ENCODE results near the gene TACR1. TPM values are rescaled to one million over a fixed set of nuclear protein-coding genes. Genes with fewer than 3 reads are reported as not detected.
"Not testable (repeated sequence)": the region's sequence is repeated elsewhere in the genome, so short reads cannot be mapped to it uniquely, and the experiment has no call there.

TACR1 gene
- total RNA-seq, 1 donor from 2014 or later: not detected

DNA sequence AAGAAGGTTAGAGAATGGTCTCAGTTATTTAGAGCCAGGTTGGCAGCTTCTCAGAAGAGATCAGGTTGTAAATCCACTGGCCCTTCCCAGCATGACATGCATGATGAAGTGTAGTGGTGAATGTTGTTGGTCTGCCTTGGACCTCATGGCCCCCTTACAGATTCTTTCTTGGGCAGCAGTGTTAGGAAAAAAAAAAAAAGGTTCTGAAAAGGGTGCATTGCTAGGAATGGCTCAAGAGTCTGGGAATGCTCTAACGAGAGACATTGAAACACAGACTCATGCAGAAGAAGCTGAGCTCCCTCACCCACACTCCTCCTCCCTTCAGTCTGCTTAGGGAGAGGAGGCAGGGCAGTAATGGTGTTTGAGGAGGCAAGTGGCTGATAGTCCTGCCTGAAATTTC lies 135.4 kb downstream of the TACR1 start:
- Mint-ChIP-seq H3K27ac (ENCODE audit: unreplicated experiment) (no peak overlapping the region), H3K27me3 (ENCODE audit: unreplicated experiment) (no peaks in the 10 kb centered on the region), H3K4me3 (ENCODE audit: unreplicated experiment) (no peak overlapping the region), H3K36me3 (ENCODE audit: unreplicated experiment) (no peaks in the 10 kb centered on the region), H3K9me3 (ENCODE audit: unreplicated experiment) (no peaks in the 10 kb centered on the region), H3K4me1 (ENCODE audit: unreplicated experiment) (peaks cover 6% of the 10 kb centered on the region)
- no peak for DNase-seq (ENCODE audit: extremely low spot score, unreplicated experiment)
- TF ChIP-seq, protein P1, sequence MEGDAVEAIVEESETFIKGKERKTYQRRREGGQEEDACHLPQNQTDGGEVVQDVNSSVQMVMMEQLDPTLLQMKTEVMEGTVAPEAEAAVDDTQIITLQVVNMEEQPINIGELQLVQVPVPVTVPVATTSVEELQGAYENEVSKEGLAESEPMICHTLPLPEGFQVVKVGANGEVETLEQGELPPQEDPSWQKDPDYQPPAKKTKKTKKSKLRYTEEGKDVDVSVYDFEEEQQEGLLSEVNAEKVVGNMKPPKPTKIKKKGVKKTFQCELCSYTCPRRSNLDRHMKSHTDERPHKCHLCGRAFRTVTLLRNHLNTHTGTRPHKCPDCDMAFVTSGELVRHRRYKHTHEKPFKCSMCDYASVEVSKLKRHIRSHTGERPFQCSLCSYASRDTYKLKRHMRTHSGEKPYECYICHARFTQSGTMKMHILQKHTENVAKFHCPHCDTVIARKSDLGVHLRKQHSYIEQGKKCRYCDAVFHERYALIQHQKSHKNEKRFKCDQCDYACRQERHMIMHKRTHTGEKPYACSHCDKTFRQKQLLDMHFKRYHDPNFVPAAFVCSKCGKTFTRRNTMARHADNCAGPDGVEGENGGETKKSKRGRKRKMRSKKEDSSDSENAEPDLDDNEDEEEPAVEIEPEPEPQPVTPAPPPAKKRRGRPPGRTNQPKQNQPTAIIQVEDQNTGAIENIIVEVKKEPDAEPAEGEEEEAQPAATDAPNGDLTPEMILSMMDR (IDR thresholded peaks at IDR 0.05): no peak

DNA sequence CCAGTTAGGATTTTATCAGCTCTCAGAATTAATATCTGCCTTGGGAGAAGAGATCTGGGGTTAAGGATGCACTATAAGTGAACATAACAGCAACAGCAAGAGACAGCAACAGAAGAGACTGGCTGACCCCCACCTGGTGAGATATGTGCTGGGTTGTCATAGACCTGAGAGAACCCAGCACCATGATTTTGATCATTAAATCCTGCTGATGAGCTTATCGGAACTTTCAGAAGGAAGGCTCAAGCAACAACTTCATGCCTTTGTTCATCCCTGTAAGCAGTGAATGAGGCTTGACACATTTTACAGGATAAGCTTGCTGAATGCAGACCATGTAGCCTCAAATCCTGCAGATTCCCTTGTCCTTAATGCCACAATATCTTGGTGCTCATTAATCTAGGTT lies 140.9 kb downstream of the TACR1 start:
- no peak overlapping the region for H3K27ac Mint-ChIP-seq (ENCODE audit: unreplicated experiment)
- no peaks in the 10 kb centered on the region for H3K4me1 Mint-ChIP-seq (ENCODE audit: unreplicated experiment)
- TF ChIP-seq, protein P1 (IDR thresholded peaks at IDR 0.05): no peak
- no peaks in the 10 kb centered on the region for H3K36me3 Mint-ChIP-seq (ENCODE audit: unreplicated experiment)
- DNase-seq (ENCODE audit: extremely low spot score, unreplicated experiment): no peak
- no peaks in the 10 kb centered on the region for H3K27me3 Mint-ChIP-seq (ENCODE audit: unreplicated experiment)
- H3K9me3 Mint-ChIP-seq (ENCODE audit: unreplicated experiment): no peaks in the 10 kb centered on the region
- H3K4me3 Mint-ChIP-seq (ENCODE audit: unreplicated experiment): no peak overlapping the region

DNA sequence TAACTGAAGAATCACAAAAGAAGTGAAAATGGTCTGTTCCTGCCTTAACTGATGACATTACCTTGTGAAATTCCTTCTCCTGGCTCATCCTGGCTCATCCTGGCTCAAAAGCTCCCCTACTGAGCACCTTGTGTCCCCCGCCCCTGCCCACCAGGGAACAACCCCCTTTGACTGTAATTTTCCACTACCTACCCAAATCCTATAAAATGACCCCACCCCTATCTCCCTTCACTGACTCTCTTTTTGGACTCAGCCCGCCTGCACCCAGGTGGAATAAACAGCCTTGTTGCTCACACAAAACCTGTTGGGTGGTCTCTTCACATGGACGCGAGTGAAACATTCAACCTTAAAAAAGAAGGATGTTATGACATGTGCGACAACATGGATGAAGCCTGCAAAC lies 142.2 kb downstream of the TACR1 start:
- H3K27ac Mint-ChIP-seq (ENCODE audit: unreplicated experiment): not testable (repeated sequence)

DNA sequence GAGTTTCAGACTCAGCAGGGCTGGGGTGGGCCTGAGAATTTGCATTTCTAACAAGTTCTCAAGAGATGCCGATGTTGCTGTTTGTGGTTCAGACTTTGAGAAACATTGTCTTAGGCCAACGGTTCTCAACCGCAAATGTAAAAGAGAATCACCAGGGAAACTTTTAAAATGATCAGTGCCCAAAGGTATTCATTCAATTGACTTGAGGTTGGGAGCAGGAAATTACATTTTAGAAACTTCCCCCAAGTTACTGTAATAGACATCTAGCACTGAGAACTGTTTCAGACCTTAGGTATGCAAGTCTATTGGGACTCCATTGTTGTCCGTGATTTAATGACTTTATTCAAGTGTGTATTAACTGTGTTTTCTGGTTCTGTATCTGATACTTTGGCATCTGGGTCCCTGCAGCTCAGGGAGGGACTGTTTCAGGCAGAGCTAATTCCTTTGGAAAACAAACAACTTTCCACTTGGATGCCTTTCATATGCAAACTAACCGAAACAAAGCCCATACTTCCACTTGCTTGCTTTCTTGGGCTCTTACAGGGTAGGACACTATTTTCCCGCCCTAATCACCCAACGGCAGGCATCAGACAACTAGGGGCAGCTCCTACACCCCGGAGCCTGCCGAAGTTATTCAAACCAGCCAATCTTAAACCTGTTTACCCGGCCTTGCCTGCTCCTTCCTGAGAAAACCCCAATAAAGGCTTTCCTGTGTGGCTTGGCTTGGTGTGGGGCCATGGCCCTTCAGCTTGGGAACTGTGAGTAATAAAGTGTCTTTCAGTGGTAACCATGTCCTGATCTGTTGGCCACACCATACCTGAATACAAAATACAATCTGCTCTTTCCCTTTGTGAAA lies 143.3 kb downstream of the TACR1 start:
- Mint-ChIP-seq H3K27ac (ENCODE audit: unreplicated experiment) (no peak overlapping the region), H3K9me3 (ENCODE audit: unreplicated experiment) (no peaks in the 10 kb centered on the region), H3K4me3 (ENCODE audit: unreplicated experiment) (no peak overlapping the region), H3K4me1 (ENCODE audit: unreplicated experiment) (no peaks in the 10 kb centered on the region), H3K36me3 (ENCODE audit: unreplicated experiment) (no peaks in the 10 kb centered on the region), H3K27me3 (ENCODE audit: unreplicated experiment) (no peaks in the 10 kb centered on the region)
- TF ChIP-seq, protein P1 (IDR thresholded peaks at IDR 0.05): no peak
- no peak for DNase-seq (ENCODE audit: extremely low spot score, unreplicated experiment)

More for the DNA sequence above, 142.2 kb downstream of the TACR1 start:
- not testable (repeated sequence) for DNase-seq (ENCODE audit: extremely low spot score, unreplicated experiment); H3K27me3 Mint-ChIP-seq (ENCODE audit: unreplicated experiment); H3K36me3 Mint-ChIP-seq (ENCODE audit: unreplicated experiment); H3K4me3 Mint-ChIP-seq (ENCODE audit: unreplicated experiment); H3K4me1 Mint-ChIP-seq (ENCODE audit: unreplicated experiment); H3K9me3 Mint-ChIP-seq (ENCODE audit: unreplicated experiment)

DNA sequence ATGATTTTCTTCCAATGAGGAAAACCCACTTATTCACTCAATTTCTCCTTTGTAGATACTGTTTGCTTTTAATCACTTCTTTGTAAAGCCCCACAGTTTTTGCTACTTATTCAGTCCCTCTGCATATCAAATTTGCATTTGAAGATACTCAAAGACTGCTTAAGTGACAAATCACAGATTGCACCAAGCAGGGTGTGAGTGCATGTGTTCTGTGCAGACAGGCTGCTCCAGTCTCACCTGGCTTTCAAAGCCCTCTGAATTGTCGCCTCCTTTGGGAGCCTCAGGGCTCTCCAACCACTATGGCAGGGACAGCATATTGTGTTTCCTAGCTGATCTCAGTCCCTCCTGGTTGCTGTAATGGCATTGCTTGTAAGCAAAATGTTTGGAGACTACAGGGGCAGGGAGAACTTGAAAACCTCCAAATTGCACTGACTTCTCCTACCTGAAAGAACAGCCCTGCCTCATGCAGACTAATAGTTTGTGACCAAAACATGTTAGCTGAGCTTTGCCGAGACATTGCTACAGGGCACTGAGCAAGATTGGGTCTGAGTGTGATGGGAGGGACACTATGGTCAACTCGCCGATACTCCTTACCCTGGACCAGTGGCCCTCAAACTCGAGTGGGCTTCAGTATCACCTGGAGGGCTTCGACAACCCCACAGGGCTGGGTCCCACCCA lies 144.0 kb downstream of the TACR1 start:
- H3K36me3 Mint-ChIP-seq (ENCODE audit: unreplicated experiment): no peaks in the 10 kb centered on the region
- no peaks in the 10 kb centered on the region for H3K4me1 Mint-ChIP-seq (ENCODE audit: unreplicated experiment)
- no peak overlapping the region for H3K4me3 Mint-ChIP-seq (ENCODE audit: unreplicated experiment)
- no peaks in the 10 kb centered on the region for H3K27me3 Mint-ChIP-seq (ENCODE audit: unreplicated experiment)
- H3K9me3 Mint-ChIP-seq (ENCODE audit: unreplicated experiment): no peaks in the 10 kb centered on the region
- DNase-seq (ENCODE audit: extremely low spot score, unreplicated experiment): no peak
- H3K27ac Mint-ChIP-seq (ENCODE audit: unreplicated experiment): no peak overlapping the region
- TF ChIP-seq, protein P1 (IDR thresholded peaks at IDR 0.05): no peak

Data from osteocyte (in vitro differentiated cells).